ENCODE results near the gene RNU5B-1. TPM values are rescaled to one million over a fixed set of nuclear protein-coding genes. Genes with fewer than 3 reads are reported as not detected.

The RNU5B-1 gene
- polyA plus RNA-seq, 1 donor from 2014 or later = not detected

- Histone ChIP-seq H3K36me3 (ENCODE audit: insufficient read depth, low read length) (no peaks in the 10 kb centered on the region), H2AFZ (ENCODE audit: low read depth, low read length) (no peak overlapping the region), H3K27me3 (ENCODE audit: insufficient read depth, low read depth, low read length) (no peaks in the 10 kb centered on the region), H3K4me3 (ENCODE audit: low read length) (no peak overlapping the region), H3K9me3 (ENCODE audit: low read length) (no peaks in the 10 kb centered on the region), H4K20me1 (ENCODE audit: insufficient read depth) (no peaks in the 10 kb centered on the region), H3K9ac (ENCODE audit: low read length) (no peak overlapping the region), H3K27ac (ENCODE audit: low read length) (no peak overlapping the region), H3K9me2 (ENCODE audit: insufficient read depth, low read length) (no peaks in the 10 kb centered on the region), H3K4me2 (ENCODE audit: low read length) (no peak overlapping the region), H3F3A (ENCODE audit: insufficient read depth, low read length, poor library complexity, severe bottlenecking) (no peaks in the 10 kb centered on the region), H3K79me2 (replicated peaks; ENCODE audit: insufficient read depth, low read length) (peaks cover 6% of the 10 kb centered on the region)
- TF ChIP-seq RAD21 (conservative IDR thresholded peaks at IDR 0.05) = no peak
- no peak for TF ChIP-seq EP300 (conservative IDR thresholded peaks at IDR 0.05; ENCODE audit: poor library complexity, severe bottlenecking)
- TF ChIP-seq EZH2 (IDR thresholded peaks at IDR 0.05; ENCODE audit: borderline replicate concordance, insufficient read depth, low read length, poor library complexity, severe bottlenecking) = no peak
- no peak for TF ChIP-seq POLR2AphosphoS5 (IDR thresholded peaks at IDR 0.05)
- no peak for TF ChIP-seq MXI1 (conservative IDR thresholded peaks at IDR 0.05; ENCODE audit: poor library complexity, severe bottlenecking)
- no peak for TF ChIP-seq CTCF (IDR thresholded peaks at IDR 0.05; ENCODE audit: poor library complexity, severe bottlenecking)
These were observed 34.3 kb downstream of the RNU5B-1 start for GRCh38 chr15:65338823-65339222.

- Histone ChIP-seq H3K4me3 (ENCODE audit: low read length) (no peak overlapping the region), H3K9me3 (ENCODE audit: low read length) (no peaks in the 10 kb centered on the region), H3K36me3 (ENCODE audit: insufficient read depth, low read length) (no peaks in the 10 kb centered on the region), H3K27ac (ENCODE audit: low read length) (no peak overlapping the region), H3K9ac (ENCODE audit: low read length) (no peak overlapping the region), H2AFZ (ENCODE audit: low read depth, low read length) (no peak overlapping the region), H3F3A (ENCODE audit: insufficient read depth, low read length, poor library complexity, severe bottlenecking) (no peaks in the 10 kb centered on the region), H3K9me2 (ENCODE audit: insufficient read depth, low read length) (no peaks in the 10 kb centered on the region), H3K79me2 (replicated peaks; ENCODE audit: insufficient read depth, low read length) (peaks cover 6% of the 10 kb centered on the region), H3K4me2 (ENCODE audit: low read length) (no peak overlapping the region), H3K27me3 (ENCODE audit: insufficient read depth, low read depth, low read length) (no peaks in the 10 kb centered on the region), H4K20me1 (ENCODE audit: insufficient read depth) (no peaks in the 10 kb centered on the region)
- TF ChIP-seq SMC3 (conservative IDR thresholded peaks at IDR 0.05; ENCODE audit: poor library complexity) (no peak), RAD21 (conservative IDR thresholded peaks at IDR 0.05) (no peak), EP300 (conservative IDR thresholded peaks at IDR 0.05; ENCODE audit: poor library complexity, severe bottlenecking) (no peak), CTCF (IDR thresholded peaks at IDR 0.05; ENCODE audit: poor library complexity, severe bottlenecking) (no peak), EZH2 (IDR thresholded peaks at IDR 0.05; ENCODE audit: borderline replicate concordance, insufficient read depth, low read length, poor library complexity, severe bottlenecking) (no peak), REST (IDR thresholded peaks at IDR 0.05; ENCODE audit: borderline replicate concordance) (no peak), POLR2AphosphoS5 (IDR thresholded peaks at IDR 0.05) (no peak), MXI1 (conservative IDR thresholded peaks at IDR 0.05; ENCODE audit: poor library complexity, severe bottlenecking) (no peak), TAF1 (IDR thresholded peaks at IDR 0.05; ENCODE audit: low read depth) (no peak)
These were observed 34.9 kb downstream of the RNU5B-1 start for GRCh38 chr15:65339416-65339815.
